GM19238 (cell line): ENCODE measurements around the gene NCKAP5L.
A peak's percentile ranks its signal among the peaks of the same experiment; 100 is the strongest.
"Not testable (repeated sequence)": the region's sequence is repeated elsewhere in the genome, so short reads cannot be mapped to it uniquely, and the experiment has no call there.

Source experiments
- DNase-seq: peaks from one replicate; pipeline ENCODE4 v3.0.0; 2011; ENCODE audit warnings: low spot score; ENCODE audit not compliant: insufficient read length

Gene NCKAP5L

DNA sequence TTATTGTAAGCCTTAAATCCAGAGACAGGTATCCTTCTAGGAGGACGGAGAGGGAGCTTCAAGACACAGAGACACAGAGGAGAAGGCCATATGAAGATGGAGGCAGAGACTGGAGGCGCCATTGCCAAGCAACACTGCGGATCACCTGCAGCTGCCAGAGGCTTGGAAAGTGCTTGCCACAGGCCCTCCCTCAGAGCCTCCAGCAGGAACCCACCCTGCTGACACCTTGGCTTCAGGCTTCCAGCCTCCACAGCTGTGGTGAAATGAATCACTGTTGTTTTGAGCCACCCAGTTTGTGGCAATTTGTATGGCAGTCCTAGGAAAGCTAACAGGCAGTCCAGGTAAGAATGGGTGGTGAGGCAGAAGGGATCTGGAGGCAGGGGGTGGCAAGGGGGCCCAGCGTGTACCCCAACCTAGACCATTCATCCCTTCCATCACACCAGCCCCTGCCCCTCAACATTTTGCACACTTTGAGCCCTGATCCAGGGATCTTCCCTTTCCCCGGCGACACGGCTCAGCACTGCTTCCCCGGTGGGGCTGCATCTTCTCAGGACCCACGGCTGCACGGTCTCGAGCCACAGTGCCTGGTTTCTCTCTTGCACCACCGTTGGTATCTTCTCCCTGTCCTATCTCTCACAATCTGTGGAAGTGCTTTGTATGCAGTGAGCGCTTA, 37.0 kb upstream of the NCKAP5L start:
- no peak for DNase-seq

DNA sequence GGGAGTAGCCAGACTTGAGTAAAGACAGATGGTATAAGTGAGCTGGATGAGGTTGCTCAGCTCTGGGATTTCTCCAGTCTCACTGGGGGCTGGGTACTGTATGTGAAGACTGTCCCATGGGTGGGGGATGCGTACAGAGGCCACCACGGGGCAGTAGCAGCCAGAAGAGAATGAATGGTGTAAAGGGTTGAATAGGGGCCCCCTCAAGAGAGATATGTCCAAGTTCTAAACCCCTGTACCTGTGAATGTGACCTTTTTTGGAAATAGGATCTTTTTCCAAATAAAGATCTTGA, 36.5 kb upstream of the NCKAP5L start:
- DNase-seq, result no peak

DNA sequence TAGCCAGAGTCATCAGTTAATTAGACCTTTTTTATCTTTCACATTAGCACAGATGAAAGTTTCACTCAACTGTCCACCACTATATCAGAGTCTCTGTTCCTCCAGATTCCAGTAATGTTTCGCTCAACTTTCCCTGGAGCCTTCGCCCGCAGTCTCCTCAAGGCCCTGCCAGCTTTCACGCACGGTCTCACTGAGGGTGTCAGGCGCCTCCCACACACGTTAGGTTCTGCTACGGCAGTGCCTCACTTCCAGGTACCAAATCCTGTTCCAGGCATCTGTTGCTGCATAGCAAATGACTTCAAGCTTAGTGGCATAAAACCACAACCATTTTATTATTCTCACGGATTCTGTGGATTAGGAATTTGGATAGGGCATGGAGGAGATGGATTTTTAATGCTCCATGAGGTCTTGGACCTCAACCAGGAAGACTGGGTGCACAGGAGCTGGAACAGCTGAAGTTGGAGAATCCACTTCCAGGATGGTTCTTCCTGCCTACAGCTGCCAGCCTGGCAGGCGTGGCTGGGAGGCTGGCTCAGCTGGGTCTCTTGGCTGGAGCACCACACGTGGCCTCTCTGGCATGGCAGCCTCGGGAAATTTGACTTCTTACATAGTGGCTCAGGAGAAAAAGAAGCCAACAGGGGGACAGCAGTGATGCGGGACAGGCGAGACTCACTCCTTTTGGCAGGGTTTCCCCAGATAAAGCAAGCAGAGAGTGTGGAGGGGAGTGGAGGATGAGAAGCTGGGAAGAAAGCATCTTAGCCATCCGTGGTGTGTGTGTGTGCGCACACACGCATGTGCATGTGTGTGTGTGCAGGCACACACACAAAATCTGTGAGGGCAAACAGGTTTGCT, 36.0 kb upstream of the NCKAP5L start:
- no peak for DNase-seq

DNA sequence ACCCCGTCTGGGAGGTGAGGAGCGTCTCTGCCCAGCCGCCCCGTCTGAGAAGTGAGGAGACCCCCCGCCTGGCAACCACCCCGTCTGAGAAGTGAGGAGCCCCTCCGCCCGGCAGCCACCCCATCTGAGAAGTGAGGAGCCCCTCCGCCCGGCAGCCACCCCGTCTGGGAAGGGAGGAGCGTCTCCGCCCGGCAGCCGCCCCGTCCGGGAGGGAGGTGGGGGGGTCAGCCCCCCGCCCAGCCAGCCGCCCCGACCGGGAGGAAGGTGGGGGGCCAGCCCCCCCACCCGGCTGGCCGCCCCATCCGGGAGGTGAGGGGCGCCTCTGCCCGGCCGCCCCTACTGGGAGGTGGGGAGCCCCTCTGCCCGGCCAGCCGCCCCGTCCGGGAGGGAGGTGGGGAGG, 32.7 kb upstream of the NCKAP5L start:
- not testable (repeated sequence) for DNase-seq

DNA sequence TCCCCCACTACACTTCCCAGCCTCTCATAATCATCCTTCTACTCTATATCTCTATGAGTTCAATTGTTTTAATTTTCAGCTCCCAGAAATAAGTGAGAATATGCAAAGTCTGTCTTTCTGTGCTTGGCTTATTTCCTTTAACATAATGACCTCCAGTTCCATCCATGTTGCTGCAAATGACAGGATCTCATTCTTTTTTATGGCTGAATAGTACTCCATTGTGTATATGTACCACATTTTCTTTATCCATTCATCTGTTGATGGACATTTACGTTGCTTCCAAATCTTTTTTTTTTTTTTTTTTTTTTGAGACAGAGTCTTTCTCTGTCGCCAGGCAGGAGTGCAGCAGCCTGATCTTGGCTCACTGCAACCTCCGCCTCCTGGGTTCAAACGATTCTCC, 27.7 kb upstream of the NCKAP5L start:
- DNase-seq, result not testable (repeated sequence)

DNA sequence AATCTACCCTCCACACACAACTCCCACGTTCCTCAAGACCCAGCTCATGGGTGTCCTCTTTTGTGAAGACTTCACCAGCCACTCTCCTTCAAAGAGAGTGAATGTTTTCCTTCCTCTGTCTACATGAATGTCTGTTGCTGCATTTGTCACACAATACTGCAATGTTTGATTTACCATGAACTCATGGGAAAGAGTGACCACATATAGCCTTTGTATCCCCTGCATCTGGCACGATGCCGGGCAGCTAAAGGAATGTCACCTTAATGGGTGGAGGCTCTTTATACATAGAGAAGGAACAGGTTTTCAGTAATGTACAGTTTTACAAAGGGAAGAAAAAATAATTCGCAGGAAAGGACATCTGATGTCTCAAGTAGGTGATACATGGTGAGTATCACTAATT, 26.8 kb upstream of the NCKAP5L start:
- DNase-seq, result no peak

DNA sequence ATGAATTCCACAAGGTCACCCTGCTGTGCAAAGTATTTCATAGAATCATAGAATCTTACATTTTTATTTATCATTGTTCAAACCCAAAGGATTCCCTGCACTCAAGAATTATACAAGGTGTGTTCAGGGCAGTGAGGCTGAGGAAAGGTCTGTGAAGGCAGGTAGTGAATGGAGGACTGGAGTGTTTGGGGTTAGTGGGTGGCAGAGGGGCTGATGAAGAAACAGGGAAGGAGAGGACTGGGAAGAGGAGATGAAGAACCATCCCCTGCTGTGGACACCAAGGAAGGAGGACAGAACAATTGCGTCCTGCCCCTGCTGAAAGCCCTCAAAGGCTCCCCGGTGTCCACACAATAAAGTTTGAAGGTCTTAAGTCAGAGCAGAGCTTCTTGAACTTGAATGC, 25.5 kb upstream of the NCKAP5L start:
- no peak for DNase-seq

DNA sequence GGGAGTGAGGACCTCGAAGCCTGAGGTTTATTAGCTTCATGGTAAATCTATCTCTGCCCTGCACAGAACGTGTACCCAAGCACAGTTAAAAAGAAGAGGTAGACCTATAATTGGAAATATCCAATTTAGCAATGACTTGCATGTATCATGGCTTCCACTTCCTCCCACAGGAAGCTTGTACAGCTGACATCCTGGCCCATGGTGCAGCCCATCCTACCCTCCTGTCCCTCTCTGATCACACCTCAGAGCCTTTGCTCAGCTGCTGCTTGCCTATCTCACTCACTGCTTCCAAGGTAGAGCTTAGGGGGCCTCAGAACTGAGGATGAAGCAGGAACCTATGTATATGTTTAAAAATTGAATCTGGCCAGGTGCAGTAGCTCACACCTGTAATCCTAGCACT, 18.9 kb upstream of the NCKAP5L start:
- no peak for DNase-seq

DNA sequence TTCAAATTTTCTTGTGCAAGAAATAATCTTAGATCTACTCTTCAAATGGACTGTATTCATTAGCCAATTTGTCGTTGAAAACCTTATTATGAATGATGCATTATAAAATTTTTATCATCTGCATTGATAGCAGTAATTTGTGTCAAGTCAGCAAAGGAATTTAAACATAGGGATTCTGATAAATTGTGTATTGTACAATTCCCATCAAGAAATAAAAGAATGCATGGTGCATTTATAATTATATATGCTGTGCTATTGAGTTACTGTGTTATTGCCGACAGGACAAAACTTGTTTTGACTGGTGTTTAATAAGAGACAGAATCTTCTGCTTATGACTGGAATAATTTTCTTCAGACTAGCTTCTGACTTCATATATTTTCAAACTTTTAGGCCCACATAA, 17.8 kb upstream of the NCKAP5L start:
- DNase-seq, result no peak

DNA sequence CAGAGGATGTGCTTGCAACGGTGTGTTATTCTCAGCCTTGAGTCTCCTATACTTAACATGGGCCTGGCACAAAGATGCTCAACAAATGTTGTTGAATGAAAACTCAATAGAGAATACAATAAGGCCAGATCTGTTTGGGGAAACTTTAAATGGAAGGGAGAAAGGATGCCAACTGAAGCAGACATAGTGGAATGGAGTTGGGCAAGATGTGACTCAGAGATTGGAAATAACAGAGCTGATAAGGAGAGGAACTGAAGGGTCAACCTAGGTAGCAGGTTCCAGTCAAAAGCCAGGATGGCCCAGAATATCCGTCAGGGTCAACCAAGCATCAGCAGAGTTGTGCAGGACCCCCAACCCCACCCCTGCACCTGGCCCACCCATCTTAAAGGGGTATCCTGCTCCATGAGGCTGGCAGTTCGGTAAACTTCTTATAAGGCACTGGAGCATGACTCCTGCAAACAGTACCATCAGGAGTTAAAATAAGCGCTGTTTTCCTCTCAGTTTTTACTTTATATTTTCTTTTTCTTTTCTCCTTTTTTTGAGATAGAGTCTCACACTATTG, 15.7 kb upstream of the NCKAP5L start:
- no peak for DNase-seq

DNA sequence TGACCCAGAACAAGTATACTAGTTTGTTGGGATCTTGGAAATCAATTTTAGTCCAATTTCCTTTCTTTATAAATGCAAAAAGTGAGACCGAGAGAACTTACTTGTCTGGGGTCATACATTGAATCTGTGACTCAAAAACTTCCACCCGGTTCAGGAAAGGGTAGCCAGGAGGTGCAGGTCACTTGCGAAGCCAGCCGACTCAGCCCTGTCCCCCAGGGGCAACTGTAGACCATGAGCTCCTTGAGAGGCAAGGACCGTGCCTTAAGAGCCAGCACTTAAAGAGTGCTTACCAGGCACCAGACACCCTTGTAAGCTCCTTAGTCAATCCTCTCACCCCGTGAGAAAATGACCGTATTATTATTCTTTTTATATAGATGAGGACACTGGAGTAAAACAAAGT, 15.2 kb upstream of the NCKAP5L start:
- no peak for DNase-seq

DNA sequence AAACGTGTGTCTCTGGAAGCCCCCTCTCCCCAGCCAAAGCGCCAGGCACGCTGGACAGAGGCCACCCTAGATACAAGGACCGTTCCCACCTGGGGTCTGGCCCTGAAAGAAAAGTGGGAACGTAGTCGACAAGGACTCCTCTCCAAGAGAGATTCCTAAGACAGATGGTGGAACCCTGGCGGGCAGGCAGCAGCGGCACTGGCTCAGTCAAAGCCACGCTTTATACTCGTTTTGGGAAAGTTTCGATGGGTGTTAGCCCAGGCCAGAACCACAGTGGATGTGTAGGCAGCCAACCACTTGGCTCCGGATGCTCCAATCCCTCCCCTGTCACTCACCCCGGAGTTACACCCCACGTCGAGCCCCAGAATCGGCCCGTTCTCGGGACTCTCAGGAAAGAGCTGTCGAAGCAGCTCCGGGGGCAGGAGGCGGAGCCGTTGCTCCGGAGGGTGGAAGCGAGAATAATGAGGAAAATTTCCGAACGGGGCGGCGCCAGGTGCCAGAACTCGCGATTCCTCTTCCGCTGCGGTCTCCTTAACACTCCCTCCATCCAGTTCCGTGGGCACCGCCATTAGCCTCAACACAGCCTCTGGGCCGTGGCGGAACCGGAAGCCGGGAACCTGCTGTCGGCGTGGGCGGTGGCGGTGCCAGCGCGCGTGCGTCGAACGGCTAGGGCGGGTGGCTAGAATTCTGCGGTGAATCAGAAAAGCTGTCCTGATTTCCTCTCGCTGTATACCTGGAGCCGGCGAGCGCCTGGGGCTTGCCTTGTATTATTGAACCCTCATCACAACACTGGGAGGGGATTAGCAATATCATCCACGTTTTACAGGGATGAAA, 14.5 kb upstream of the NCKAP5L start, which contains the start of gene BCDIN3D:
Gene BCDIN3D, minus strand, starts transcription at position 588 of the 834 bp plus-strand sequence. Its CDS starts 19 bp downstream, at position 569.
- peak; percentile 70 for DNase-seq

DNA sequence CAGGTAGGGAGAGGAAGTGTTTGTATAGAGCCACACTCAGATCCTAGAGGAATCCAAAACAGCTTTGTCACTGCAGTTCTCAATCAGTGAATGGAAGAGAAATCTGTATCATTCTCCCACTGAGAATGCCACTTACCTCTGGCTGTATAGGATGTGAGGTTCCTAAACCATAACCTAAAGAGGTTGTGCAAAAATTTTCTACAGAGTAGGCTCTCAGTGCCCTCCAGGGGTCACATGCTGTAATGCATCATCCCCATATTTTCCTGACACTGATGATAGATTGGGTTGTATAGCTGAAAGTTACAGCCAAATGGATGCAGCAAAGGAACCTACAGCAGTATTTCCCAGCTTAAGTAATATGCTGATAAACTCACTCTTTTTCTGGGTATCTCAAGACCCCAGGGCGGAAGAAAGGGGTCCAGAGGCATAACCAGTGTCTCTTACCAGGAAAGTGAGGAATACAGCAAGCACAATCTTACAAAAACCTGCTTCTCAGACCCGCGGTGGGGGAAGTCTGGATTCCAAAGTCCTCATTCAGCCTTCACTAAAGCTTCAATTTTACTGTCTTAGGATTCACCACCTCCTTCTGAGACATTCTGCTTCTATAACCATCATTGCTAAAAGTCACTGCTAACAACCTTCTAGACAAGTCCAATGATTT, 10.9 kb upstream of the NCKAP5L start:
- no peak for DNase-seq

DNA sequence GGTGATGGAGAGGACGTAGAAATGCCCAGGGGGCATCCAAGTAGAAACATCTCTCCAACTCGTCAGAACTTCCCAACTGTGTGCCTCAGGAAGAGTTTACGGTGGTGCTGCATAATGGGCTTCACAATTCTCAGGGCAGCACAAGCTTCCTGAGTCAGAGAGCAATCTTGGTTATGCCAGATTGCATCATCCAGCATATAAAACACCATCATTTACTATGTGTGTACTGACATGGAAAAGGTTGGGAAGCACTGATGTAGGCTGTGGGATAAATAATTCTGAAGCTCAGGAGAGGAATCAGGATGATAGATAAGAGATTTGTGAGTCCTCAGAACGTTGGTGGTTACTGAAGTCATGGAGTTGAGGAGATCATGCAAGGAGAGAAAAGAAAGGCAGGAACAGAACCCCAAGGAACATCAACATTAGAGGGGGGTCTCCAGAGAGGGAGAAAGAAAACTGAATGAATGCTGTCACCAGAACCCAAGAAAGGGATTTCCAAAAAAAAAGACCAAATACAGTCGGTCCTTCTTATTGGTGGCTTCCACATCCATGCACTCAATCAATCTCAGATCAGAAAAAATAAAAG, 4.7 kb upstream of the NCKAP5L start:
- no peak for DNase-seq

DNA sequence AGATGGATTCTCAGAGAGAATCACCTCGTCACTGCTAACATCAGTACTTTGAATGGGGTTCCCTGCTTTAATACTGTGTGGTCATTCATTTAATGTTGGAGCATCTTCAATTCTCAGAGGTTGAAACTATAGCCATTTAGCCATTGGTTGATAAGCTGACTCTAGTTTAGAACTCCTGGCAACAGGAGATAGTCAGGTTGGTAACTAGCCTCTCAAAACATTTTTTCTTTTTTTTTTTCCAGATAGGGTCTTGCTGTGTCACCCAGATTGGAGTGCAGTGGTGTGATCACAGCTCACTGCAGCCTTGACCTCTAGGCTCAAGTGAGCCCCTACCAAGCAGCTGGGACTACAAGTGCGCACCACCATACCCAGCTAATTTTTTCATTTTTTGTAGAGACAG, 3.5 kb upstream of the NCKAP5L start:
- no peak for DNase-seq

DNA sequence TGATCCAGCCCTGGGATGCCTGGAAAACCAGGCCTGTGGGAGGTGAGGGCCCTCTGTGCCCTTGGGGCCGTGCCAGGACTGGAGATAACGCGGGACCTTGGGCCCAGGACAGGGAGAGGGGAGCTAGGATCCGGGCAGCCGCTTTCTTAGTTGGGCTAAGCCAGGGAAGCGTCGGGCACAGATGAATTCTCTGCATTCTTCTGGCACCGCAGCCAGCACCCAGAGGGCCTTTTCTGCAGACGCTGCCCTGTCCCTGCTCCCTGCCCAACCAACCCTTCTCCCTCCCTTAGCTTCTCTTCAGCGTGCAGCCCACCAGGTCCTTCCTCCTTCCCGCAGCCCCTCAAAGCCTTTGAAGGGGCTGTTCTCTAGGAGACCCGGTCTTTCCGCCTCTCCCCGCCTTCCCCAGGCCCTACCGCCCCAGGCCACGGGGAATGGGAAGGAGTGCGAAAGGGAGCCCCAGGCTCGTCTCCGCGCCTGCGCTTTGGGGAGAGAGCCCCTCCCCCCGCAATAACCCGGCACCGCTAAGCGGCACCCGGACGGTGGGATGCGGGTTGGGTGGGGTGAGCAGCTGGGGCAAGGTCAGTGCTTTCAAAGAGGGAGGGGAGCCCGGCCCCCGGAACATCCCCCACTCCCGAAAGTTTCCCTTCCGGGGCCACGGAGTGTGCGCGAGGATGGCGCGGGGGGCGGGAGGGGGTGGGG, 663 bp downstream of the NCKAP5L start:
- DNase-seq, result peak; percentile 37

DNA sequence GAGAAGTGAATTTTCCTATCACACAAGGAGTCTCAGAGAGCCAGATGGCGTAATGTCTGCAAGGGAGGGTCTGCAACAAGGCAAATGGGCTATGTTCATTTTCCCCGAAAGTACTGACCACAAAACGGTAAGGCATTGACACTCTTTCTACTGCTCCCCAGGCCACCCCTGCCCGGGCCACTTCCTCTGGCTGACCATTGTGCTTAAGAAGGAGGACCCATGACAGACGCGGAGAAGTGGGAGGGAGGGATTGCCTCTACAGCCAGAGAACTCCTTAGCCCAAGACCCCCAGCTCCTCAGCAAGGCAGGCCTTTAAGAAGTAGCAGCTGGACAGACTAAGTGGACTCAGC, 1.2 kb downstream of the NCKAP5L start:
- no peak for DNase-seq

DNA sequence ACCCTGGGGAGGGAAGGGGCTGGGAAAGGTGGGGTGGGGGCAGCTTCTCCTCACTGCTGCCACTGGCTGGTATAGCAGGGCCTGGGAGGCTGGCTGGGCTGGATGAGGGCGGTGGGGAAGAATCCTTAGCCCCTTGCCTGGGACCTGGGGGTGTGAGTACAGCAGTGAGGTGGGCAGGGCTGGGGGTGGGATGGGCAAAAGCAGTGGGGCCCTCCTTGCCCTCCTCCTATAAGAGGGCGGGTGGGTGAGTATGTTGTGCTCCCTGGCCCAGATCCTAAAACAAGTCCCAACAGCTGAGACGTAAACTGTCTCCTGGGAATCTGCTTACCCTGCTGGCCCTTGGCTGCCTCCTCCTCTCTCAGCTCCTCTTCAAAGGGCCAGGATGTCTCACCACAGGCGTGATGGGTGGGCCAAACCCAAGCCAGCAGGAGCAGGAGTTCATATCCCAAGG, 2.2 kb downstream of the NCKAP5L start:
- DNase-seq, result no peak

DNA sequence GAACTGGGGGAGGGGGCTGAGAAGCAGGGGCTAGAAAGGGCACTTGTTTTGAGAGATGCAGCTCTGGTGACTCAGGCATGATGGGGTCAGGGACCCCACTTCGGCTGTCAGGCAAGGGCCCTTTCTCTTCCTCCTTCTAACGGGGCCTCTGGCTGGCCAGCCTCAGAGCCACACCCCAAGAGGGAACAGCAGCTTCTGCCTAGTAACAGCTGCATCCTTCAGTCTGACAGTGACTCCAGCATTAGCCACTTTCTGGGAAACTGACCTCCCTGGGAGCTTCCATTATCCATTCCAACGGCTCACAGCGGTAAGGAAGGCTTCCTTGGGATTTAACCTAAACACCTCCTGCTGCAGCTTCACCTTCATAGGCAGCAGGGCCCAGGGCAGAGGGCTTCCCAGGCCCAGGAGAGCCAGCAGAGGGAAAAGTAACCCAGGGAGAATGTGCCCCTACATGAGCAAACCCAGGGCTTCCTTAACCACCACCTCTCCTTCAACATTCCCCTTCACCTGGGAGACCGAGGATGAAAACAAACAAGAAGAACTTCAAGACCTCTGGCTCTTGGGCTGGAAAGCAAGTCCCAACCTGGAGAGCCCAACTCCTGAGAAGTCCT, 2.7 kb downstream of the NCKAP5L start:
- DNase-seq, result no peak

DNA sequence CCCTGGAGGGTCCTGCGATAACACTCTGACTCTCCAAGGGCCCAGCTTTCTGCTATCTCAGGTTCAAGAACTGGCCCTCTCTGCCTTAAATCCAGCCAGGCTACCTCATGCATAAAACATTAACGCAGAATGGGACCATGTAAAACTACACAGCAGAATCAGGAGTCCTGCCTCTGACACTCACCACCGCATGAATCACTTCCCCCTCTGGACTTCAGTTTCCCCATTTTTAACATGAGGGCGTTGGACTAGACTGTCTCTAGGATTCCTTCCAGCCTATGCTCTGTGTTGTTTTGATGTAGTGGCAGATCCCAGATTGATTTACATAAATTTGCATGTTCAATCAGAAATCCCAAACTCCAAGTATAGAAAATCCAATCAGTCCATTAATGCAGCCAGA, 3.3 kb downstream of the NCKAP5L start:
- no peak for DNase-seq
